ENCODE data around the gene SEC14L1.

GRCh38 chr17:77256710-77257109 lies 115.9 kb downstream of the SEC14L1 start:
- TF ChIP-seq POLR2A (IDR thresholded peaks at IDR 0.05; ENCODE audit: low read length) (no peak), GATA1 (IDR thresholded peaks at IDR 0.05; ENCODE audit: low read depth, low read length) (no peak)

All from erythroblast (primary cell).